Astrocyte (in vitro differentiated cells and primary cell): ENCODE results near the gene RAX2. TPM values are rescaled to one million over a fixed set of nuclear protein-coding genes. Genes with fewer than 3 reads are reported as not detected.

ENCODE experiments used
- DNase-seq: peaks from one replicate; pipeline ENCODE4 v3.0.0-alpha.2; 2010; ENCODE audit warnings: low read depth
- FAIRE-seq: peaks from 2 replicates; lab custom pipeline; 2011; peaks lifted over from hg19 to GRCh38; lab: Jason Lieb, UNC
- H2AFZ ChIP-seq: 2 replicates; pipeline ENCODE4 v1.6.0; 2012; ENCODE audit warnings: low read depth, low read length, inconsistent platforms
- H3K27ac ChIP-seq: 2 replicates; pipeline ENCODE4 v1.5.1; 2011; ENCODE audit warnings: low read depth, low read length, inconsistent platforms
- H3K27me3 ChIP-seq: 2 replicates; pipeline ENCODE4 v1.6.0; 2011; ENCODE audit warnings: low read length, inconsistent platforms; ENCODE audit not compliant: insufficient read depth
- H3K36me3 ChIP-seq: 2 replicates; pipeline ENCODE4 v1.5.1; 2011; ENCODE audit warnings: low read length, inconsistent platforms; ENCODE audit not compliant: insufficient read depth
- H3K4me1 ChIP-seq: 2 replicates; pipeline ENCODE4 v1.5.1; 2011; ENCODE audit warnings: low read length, inconsistent platforms; ENCODE audit not compliant: insufficient read depth
- H3K4me2 ChIP-seq: 2 replicates; pipeline ENCODE4 v1.6.0; 2012; ENCODE audit warnings: low read length, inconsistent platforms
- H3K4me3 ChIP-seq: 2 replicates; pipeline ENCODE4 v1.5.1; 2011; ENCODE audit warnings: low read depth, mild to moderate bottlenecking, low read length, inconsistent platforms; ENCODE audit not compliant: insufficient read depth
- H3K79me2 ChIP-seq: 2 replicates; pipeline ENCODE4 v1.6.0; 2012; ENCODE audit warnings: mild to moderate bottlenecking, low read length, inconsistent platforms; ENCODE audit not compliant: insufficient read depth
- H3K9ac ChIP-seq: 2 replicates; pipeline ENCODE4 v1.6.0; 2012; ENCODE audit warnings: mild to moderate bottlenecking, low read length, inconsistent platforms
- H3K9me3 ChIP-seq: 2 replicates; pipeline ENCODE4 v1.5.1; 2012; ENCODE audit warnings: low read depth, mild to moderate bottlenecking, low read length, inconsistent platforms; ENCODE audit not compliant: insufficient read depth
- H4K20me1 ChIP-seq: 2 replicates; pipeline ENCODE4 v1.6.0; 2012; ENCODE audit warnings: low read length, inconsistent platforms; ENCODE audit not compliant: insufficient read depth
- H3K27ac Mint-ChIP-seq: one replicate; pipeline ENCODE4 v1.8.0; 2021; ENCODE audit warnings: mild to moderate bottlenecking, mixed read lengths; ENCODE audit not compliant: unreplicated experiment
- H3K27me3 Mint-ChIP-seq: one replicate; pipeline ENCODE4 v1.8.0; 2021; ENCODE audit warnings: low read depth, mixed read lengths; ENCODE audit not compliant: unreplicated experiment
- H3K36me3 Mint-ChIP-seq: one replicate; pipeline ENCODE4 v1.8.0; 2021; ENCODE audit warnings: low read depth, mixed read lengths; ENCODE audit not compliant: unreplicated experiment
- H3K4me1 Mint-ChIP-seq: one replicate; pipeline ENCODE4 v1.8.0; 2021; ENCODE audit warnings: low read depth, mixed read lengths; ENCODE audit not compliant: unreplicated experiment
- H3K4me3 Mint-ChIP-seq: one replicate; pipeline ENCODE4 v1.8.0; 2021; ENCODE audit warnings: mild to moderate bottlenecking, moderate library complexity, mixed read lengths; ENCODE audit not compliant: unreplicated experiment
- H3K9me3 Mint-ChIP-seq: one replicate; pipeline ENCODE4 v1.8.0; 2021; ENCODE audit warnings: mild to moderate bottlenecking, mixed read lengths; ENCODE audit not compliant: unreplicated experiment
- CTCF ChIP-seq: IDR thresholded peaks from 2 replicates; pipeline ENCODE4 v1.5.1; 2011; ENCODE audit warnings: low read depth, mild to moderate bottlenecking, inconsistent platforms, low read length, moderate library complexity; ENCODE audit not compliant: insufficient read depth
- EZH2 ChIP-seq: IDR thresholded peaks from 2 replicates; pipeline ENCODE4 v1.6.1; 2012; ENCODE audit warnings: mild to moderate bottlenecking, low read length, inconsistent platforms; ENCODE audit not compliant: insufficient read depth
- total RNA-seq: library from RNA; stranded (reverse); gene quantifications from 2 replicates; pipeline ENCODE4 v1.2.1, GENCODE V29; 2021

The RAX2 gene
- total RNA-seq, 1 donor from 2014 or later: not detected

DNA sequence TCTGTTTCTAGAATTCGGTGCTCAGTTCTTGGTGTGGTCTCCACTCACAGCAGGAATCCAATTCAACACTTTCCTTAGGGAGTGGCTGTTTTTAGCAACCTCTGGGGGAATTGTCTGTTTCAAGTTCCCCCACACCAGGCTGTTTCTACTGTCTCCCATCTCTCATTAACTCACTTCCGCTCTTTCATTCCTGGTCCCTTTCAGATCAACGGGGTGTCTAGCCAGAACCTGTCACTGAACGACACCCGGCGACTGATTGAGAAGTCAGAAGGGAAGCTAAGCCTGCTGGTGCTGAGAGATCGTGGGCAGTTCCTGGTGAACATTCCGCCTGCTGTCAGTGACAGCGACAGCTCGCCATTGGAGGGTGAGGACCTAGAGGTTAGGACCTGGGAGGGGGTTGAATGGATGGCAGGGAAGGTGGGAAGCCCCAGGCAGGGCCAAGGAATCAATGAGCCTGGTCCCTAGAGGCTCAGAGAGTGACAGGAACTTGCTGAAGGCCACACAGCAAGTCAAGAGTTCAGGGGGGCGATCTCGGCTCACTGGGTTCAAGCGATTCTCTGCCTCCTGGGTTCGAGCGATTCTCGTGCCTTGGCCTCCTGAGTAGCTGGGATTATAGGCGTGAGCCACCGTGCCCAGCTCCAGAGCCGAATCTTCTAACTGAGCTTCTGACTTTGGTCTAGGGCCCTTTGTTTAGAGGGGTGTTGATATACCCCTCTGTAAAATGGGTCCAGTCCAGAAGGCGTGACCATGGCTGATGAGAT lies 38.3 kb downstream of the RAX2 start:
- FAIRE-seq (no peak), DNase-seq (no peak)
- no peak overlapping the region for H3K27ac ChIP-seq
- no peak overlapping the region for H3K4me2 ChIP-seq
- no peak overlapping the region for H2AFZ ChIP-seq
- Mint-ChIP-seq H3K9me3 (no peaks in the 10 kb centered on the region), H3K36me3 (no peaks in the 10 kb centered on the region), H3K4me1 (no peaks in the 10 kb centered on the region), H3K27ac (no peak overlapping the region), H3K27me3 (peaks cover 15% of the 10 kb centered on the region), H3K4me3 (no peak overlapping the region)
- H3K36me3 ChIP-seq: no peaks in the 10 kb centered on the region
- no peak for TF ChIP-seq CTCF
- H3K9me3 ChIP-seq: no peaks in the 10 kb centered on the region
- H3K9ac ChIP-seq: no peak overlapping the region
- H3K27me3 ChIP-seq: no peaks in the 10 kb centered on the region
- H4K20me1 ChIP-seq: no peaks in the 10 kb centered on the region
- no peak overlapping the region for H3K4me3 ChIP-seq
- no peaks in the 10 kb centered on the region for H3K4me1 ChIP-seq
- H3K79me2 ChIP-seq: no peaks in the 10 kb centered on the region

DNA sequence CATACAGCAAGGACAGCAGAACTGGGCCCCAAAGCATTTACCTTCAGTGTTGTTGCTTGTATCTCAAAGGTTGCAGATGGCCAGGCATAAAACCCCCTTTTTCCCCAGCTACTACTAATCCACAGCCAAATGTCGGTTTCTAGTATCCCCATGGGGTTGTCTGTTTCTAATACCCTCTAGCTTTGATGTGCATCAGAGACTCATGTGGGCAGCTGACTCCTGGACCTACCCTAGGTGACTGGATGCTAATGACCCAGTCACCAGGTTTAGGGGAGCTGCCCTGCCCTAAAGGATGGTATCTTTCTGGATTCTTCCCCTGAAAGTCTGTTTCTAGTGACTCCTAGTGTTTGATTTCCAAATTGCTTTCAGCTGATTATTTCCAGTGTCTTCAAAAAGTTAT lies 39.9 kb downstream of the RAX2 start:
- no peak overlapping the region for H3K4me2 ChIP-seq
- no peak overlapping the region for H3K4me3 Mint-ChIP-seq
- no peaks in the 10 kb centered on the region for H3K9me3 Mint-ChIP-seq
- H4K20me1 ChIP-seq: no peaks in the 10 kb centered on the region
- no peaks in the 10 kb centered on the region for H3K36me3 Mint-ChIP-seq
- no peaks in the 10 kb centered on the region for H3K4me1 Mint-ChIP-seq
- no peak overlapping the region for H3K27ac ChIP-seq
- no peak for TF ChIP-seq EZH2
- no peak for TF ChIP-seq CTCF
- H3K4me1 ChIP-seq: no peaks in the 10 kb centered on the region
- H3K27me3 Mint-ChIP-seq: peaks cover 13% of the 10 kb centered on the region
- FAIRE-seq (no peak), DNase-seq (no peak)
- no peak overlapping the region for H2AFZ ChIP-seq
- no peaks in the 10 kb centered on the region for H3K9me3 ChIP-seq
- no peaks in the 10 kb centered on the region for H3K79me2 ChIP-seq
- H3K27ac Mint-ChIP-seq: no peak overlapping the region
- no peaks in the 10 kb centered on the region for H3K36me3 ChIP-seq
- H3K27me3 ChIP-seq: no peaks in the 10 kb centered on the region
- no peak overlapping the region for H3K9ac ChIP-seq
- no peak overlapping the region for H3K4me3 ChIP-seq

GRCh38 chr19:3730457-3730958 lies 41.5 kb downstream of the RAX2 start:
- no peak for FAIRE-seq
- no peak overlapping the region for H3K4me3 ChIP-seq

More at GRCh38 chr19:3730457-3730958, 41.5 kb downstream of the RAX2 start:
- H3K36me3 ChIP-seq: no peaks in the 10 kb centered on the region
- H3K27me3 ChIP-seq: no peaks in the 10 kb centered on the region
- no peak for DNase-seq
- H3K9me3 Mint-ChIP-seq: no peaks in the 10 kb centered on the region
- no peaks in the 10 kb centered on the region for H4K20me1 ChIP-seq
- H3K27ac Mint-ChIP-seq: no peak overlapping the region
- no peaks in the 10 kb centered on the region for H3K79me2 ChIP-seq
- H3K4me2 ChIP-seq: no peak overlapping the region
- H2AFZ ChIP-seq: no peak overlapping the region
- no peak overlapping the region for H3K27ac ChIP-seq
- no peaks in the 10 kb centered on the region for H3K4me1 Mint-ChIP-seq
- peaks cover 11% of the 10 kb centered on the region for H3K27me3 Mint-ChIP-seq
- no peaks in the 10 kb centered on the region for H3K9me3 ChIP-seq
- no peaks in the 10 kb centered on the region for H3K4me1 ChIP-seq
- H3K9ac ChIP-seq: no peak overlapping the region
- TF ChIP-seq EZH2 (no peak), CTCF (no peak)
- no peaks in the 10 kb centered on the region for H3K36me3 Mint-ChIP-seq
- no peak overlapping the region for H3K4me3 Mint-ChIP-seq
